Activated CD4-positive, alpha-beta memory T cell treated with anti-CD3 and anti-CD28 coated beads, Interleukin-2, amount 10 ng/mL, durations not matched to agents 7 days and 5 days (primary cell): ENCODE results near the gene SSRP1. TPM values are rescaled to one million over a fixed set of nuclear protein-coding genes. Genes with fewer than 3 reads are reported as not detected.

ENCODE experiments used
- CTCF ChIA-PET: fragments of 350-600 bp; sonication (Branson Sonifier 250); formaldehyde crosslinking; loops from one replicate; lab custom pipeline; 2021; ENCODE audit warnings: antibody characterized with exemption, inconsistent platforms; lab: Charles Lee
- POLR2A ChIA-PET: fragments of 350-600 bp; sonication (Branson Sonifier 250); formaldehyde crosslinking; loops from one replicate; lab custom pipeline; 2021; ENCODE audit warnings: antibody characterized with exemption; lab: Charles Lee
- DNase-seq: peaks from one replicate; pipeline ENCODE4 v3.0.0-alpha.2; 2020
- H3K27ac Mint-ChIP-seq: one replicate; pipeline ENCODE4 v1.8.0; 2021; ENCODE audit warnings: mild to moderate bottlenecking, mixed read lengths
- H3K27me3 Mint-ChIP-seq: one replicate; pipeline ENCODE4 v1.8.0; 2021; ENCODE audit warnings: mixed read lengths
- H3K36me3 Mint-ChIP-seq: one replicate; pipeline ENCODE4 v1.8.0; 2021; ENCODE audit warnings: low read depth, mixed read lengths
- H3K4me1 Mint-ChIP-seq: one replicate; pipeline ENCODE4 v1.8.0; 2021; ENCODE audit warnings: mixed read lengths
- H3K4me3 Mint-ChIP-seq: one replicate; pipeline ENCODE4 v1.8.0; 2021; ENCODE audit warnings: mild to moderate bottlenecking, mixed read lengths
- H3K9me3 Mint-ChIP-seq: one replicate; pipeline ENCODE4 v1.8.0; 2021; ENCODE audit warnings: mixed read lengths
- total RNA-seq, 2 experiments: library from RNA; stranded (reverse); gene quantifications; one replicate each; pipeline ENCODE4 v1.2.3, GENCODE V29; 2021

SSRP1 gene
- total RNA-seq, 2 experiments from 2014 or later: 135 to 137 TPM

- ChIA-PET CTCF (interaction anchor here (1.3 kb wide), 1 partner anchor 59 kb away, joined by 3 read pairs; no protein-coding TSS in a partner anchor), POLR2A (no interaction called here)
- DNase-seq: no peak
- H3K9me3 Mint-ChIP-seq: no peaks in the 10 kb centered on the region
- H3K36me3 Mint-ChIP-seq: no peaks in the 10 kb centered on the region
- no peak overlapping the region for H3K4me3 Mint-ChIP-seq
- peaks cover 20% of the 10 kb centered on the region for H3K4me1 Mint-ChIP-seq
- no peak overlapping the region for H3K27ac Mint-ChIP-seq
- no peaks in the 10 kb centered on the region for H3K27me3 Mint-ChIP-seq
Observed at GRCh38 chr11:57308426-57309060, 27.1 kb downstream of the SSRP1 start.

- Mint-ChIP-seq H3K27ac (no peak overlapping the region), H3K27me3 (no peaks in the 10 kb centered on the region), H3K4me1 (peaks cover 20% of the 10 kb centered on the region), H3K9me3 (no peaks in the 10 kb centered on the region), H3K36me3 (no peaks in the 10 kb centered on the region), H3K4me3 (no peak overlapping the region)
- no peak for DNase-seq
- POLR2A ChIA-PET: no interaction called here
- CTCF ChIA-PET: interaction anchor here (1.3 kb wide), 1 partner anchor 58 kb away, joined by 3 read pairs; no protein-coding TSS in a partner anchor
Observed at GRCh38 chr11:57307666-57308270, 27.9 kb downstream of the SSRP1 start.

GRCh38 chr11:57306940-57307565 is 28.6 kb downstream of the SSRP1 start:
- H3K27ac Mint-ChIP-seq: no peak overlapping the region
- H3K4me1 Mint-ChIP-seq: peaks cover 16% of the 10 kb centered on the region
- no peak overlapping the region for H3K4me3 Mint-ChIP-seq
- no peaks in the 10 kb centered on the region for H3K36me3 Mint-ChIP-seq
- ChIA-PET CTCF (no interaction called here), POLR2A (no interaction called here)
- DNase-seq: no peak
- no peaks in the 10 kb centered on the region for H3K9me3 Mint-ChIP-seq
- H3K27me3 Mint-ChIP-seq: no peaks in the 10 kb centered on the region

DNA sequence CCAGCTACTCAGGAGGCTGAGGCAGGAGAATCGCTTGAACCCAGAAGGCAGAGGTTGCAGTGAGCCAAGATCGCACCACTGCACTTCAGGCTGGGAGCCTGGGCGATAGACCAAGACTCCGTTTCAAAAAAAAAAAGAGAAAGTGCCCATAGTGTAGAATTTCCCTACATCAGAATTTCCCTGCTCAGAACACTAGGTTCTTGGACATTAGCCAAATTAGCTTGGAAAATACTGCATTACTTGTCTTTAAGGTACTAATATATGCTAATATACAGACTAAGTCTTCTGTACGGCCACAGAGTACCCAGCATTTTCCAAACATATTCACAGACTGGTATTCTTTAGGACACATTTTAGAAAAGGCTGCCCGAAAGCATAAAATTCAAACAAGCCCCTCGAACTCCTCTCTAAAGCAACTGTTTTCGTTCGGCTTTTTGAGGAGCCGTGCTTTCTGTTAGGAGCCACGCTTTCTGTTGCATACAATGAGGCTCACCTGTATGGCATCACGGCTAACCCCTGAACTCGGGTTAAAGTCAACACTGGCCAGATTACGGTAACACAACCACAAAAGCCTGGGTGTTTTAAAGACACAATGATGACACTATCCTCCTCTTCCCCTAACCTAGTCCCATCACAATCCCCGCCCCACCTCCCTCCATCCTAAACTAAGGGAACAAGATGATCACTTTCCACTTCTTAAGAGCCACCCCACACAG is 29.4 kb downstream of the SSRP1 start:
- CTCF ChIA-PET: no interaction called here

DNA sequence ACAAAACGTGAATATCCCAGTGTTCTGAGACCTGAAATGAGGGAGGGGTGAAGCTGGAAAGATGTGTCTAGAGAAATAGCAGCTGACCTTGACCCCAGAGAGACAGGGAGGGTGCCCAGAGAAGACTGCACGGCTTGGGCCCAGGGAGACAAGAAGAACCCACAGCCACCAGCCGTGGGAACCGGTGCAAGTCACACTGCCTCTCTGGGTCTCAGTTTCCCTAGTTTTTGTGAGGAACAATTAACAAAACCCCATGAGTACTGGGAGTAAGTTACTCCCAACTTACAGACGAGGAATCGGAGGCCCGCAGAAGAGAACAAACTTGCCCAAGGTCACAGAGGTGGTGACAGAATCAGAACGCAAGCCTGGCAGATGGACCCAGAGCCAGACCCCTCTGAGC is 30.2 kb downstream of the SSRP1 start:
- Mint-ChIP-seq H3K36me3 (peaks cover under 1% of the 10 kb centered on the region), H3K4me3 (no peak overlapping the region), H3K27me3 (no peaks in the 10 kb centered on the region), H3K9me3 (no peaks in the 10 kb centered on the region), H3K4me1 (peaks cover 2% of the 10 kb centered on the region), H3K27ac (no peak overlapping the region)
- ChIA-PET POLR2A (no interaction called here), CTCF (no interaction called here)
- no peak for DNase-seq

More for the DNA sequence above, 29.4 kb downstream of the SSRP1 start:
- Mint-ChIP-seq H3K9me3 (no peaks in the 10 kb centered on the region), H3K36me3 (no peaks in the 10 kb centered on the region), H3K27me3 (no peaks in the 10 kb centered on the region), H3K4me3 (no peak overlapping the region), H3K4me1 (peaks cover 10% of the 10 kb centered on the region), H3K27ac (no peak overlapping the region)
- DNase-seq: no peak
- POLR2A ChIA-PET: no interaction called here

DNA sequence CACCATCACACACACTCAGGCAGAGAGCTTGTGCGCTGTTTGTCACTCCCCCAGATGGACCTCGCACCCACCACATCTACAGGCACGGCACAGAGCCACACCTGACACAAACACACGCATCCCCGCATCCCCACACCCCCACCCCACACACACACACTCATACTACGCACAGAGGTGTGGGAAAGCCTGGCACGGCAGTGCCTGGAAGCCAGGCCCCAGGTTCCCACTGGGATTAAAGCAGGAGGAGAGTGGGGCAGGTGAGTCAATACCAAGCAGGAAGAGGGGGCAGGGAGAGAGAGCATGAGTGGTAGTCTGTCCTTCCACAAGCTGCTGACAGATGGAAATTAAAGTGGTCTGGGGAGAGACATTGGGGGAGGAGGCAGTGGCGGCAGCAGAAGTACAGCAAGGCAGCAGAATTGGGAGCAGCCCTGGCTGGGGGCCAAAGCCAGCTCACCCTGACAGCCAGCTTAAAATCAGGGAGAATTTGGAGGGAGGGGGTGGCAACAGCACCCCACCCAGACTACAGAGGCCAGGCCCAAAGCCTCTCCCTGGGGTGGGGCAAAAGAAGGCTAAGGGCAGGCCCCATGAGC is 31.6 kb downstream of the SSRP1 start:
- no peak overlapping the region for H3K4me3 Mint-ChIP-seq
- H3K27ac Mint-ChIP-seq: no peak overlapping the region
- no peaks in the 10 kb centered on the region for H3K4me1 Mint-ChIP-seq

GRCh38 chr11:57303280-57303989 is 32.3 kb downstream of the SSRP1 start:
- peaks cover 6% of the 10 kb centered on the region for H3K36me3 Mint-ChIP-seq
- H3K27me3 Mint-ChIP-seq: no peaks in the 10 kb centered on the region
- POLR2A ChIA-PET: no interaction called here
- CTCF ChIA-PET: no interaction called here
- no peak for DNase-seq
- no peaks in the 10 kb centered on the region for H3K4me1 Mint-ChIP-seq
- no peak overlapping the region for H3K4me3 Mint-ChIP-seq
- H3K9me3 Mint-ChIP-seq: no peaks in the 10 kb centered on the region
- no peak overlapping the region for H3K27ac Mint-ChIP-seq

More for the DNA sequence above, 31.6 kb downstream of the SSRP1 start:
- ChIA-PET POLR2A (no interaction called here), CTCF (no interaction called here)
- Mint-ChIP-seq H3K9me3 (no peaks in the 10 kb centered on the region), H3K27me3 (no peaks in the 10 kb centered on the region), H3K36me3 (peaks cover 6% of the 10 kb centered on the region)
- DNase-seq: no peak

GRCh38 chr11:57302489-57302888 is 33.2 kb downstream of the SSRP1 start:
- Mint-ChIP-seq H3K4me3 (no peak overlapping the region), H3K27ac (no peak overlapping the region), H3K36me3 (peaks cover 6% of the 10 kb centered on the region), H3K27me3 (no peaks in the 10 kb centered on the region), H3K4me1 (no peaks in the 10 kb centered on the region), H3K9me3 (peaks cover 2% of the 10 kb centered on the region)
- ChIA-PET POLR2A (no interaction called here), CTCF (no interaction called here)
- no peak for DNase-seq

- Mint-ChIP-seq H3K4me1 (no peaks in the 10 kb centered on the region), H3K27me3 (no peaks in the 10 kb centered on the region), H3K9me3 (peaks cover 2% of the 10 kb centered on the region), H3K36me3 (peaks cover 6% of the 10 kb centered on the region), H3K4me3 (no peak overlapping the region), H3K27ac (no peak overlapping the region)
- no peak for DNase-seq
- ChIA-PET CTCF (interaction anchor here (0.5 kb wide), 1 partner anchor 366 kb away, joined by 3 read pairs; no protein-coding TSS in a partner anchor), POLR2A (no interaction called here)
Observed at GRCh38 chr11:57301711-57302423, 33.8 kb downstream of the SSRP1 start.

DNA sequence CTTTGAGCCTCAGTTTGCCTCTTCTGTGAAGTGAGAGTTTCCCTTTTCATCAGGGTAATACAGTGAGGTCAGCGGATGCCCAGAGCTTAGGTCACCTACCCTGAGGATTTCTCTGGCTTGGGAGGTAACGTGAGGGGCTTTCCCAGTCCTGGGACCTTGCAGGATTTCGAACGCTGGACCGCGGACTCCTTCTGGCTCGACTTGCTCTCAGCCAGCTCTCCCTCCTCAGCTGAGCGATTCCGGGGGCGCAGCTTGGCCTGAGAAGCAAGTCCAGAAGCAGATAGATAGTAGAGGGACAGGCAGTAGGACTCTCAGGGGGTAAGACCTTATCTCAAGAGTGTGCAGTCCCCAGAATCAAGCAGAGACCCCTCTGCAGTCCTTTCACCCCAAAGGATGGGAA is 34.9 kb downstream of the SSRP1 start:
- CTCF ChIA-PET: no interaction called here
- POLR2A ChIA-PET: no interaction called here
- no peaks in the 10 kb centered on the region for H3K27me3 Mint-ChIP-seq

GRCh38 chr11:57299150-57299737 is 36.4 kb downstream of the SSRP1 start:
- CTCF ChIA-PET: no interaction called here
- Mint-ChIP-seq H3K27ac (no peak overlapping the region), H3K36me3 (peaks cover 6% of the 10 kb centered on the region)

More for the DNA sequence above, 34.9 kb downstream of the SSRP1 start:
- Mint-ChIP-seq H3K27ac (no peak overlapping the region), H3K9me3 (peaks cover 2% of the 10 kb centered on the region), H3K4me3 (no peak overlapping the region), H3K4me1 (no peaks in the 10 kb centered on the region), H3K36me3 (peaks cover 6% of the 10 kb centered on the region)
- DNase-seq: no peak

DNA sequence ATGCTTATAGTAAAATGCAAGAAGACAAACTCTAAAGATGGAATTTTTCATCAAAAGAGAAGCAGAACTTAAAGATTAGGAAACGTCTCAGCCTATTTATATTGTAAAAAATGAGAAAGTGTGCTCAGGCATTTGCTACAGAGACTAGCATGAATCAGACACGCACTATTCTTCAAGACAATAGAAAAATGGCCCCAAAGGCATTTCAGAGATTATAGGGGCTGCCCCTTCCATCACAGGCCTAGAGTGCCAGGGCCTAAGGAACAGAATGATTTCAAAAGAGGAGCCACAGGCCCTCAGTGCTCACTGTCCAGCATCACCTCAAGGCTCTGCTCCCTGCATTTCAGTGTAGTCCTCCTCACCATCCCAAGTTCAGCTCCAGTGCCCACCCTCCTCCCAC is 38.5 kb downstream of the SSRP1 start:
- no peaks in the 10 kb centered on the region for H3K4me1 Mint-ChIP-seq
- H3K4me3 Mint-ChIP-seq: no peak overlapping the region
- ChIA-PET CTCF (no interaction called here), POLR2A (no interaction called here)
- DNase-seq: no peak
- no peaks in the 10 kb centered on the region for H3K27me3 Mint-ChIP-seq
- peaks cover 6% of the 10 kb centered on the region for H3K36me3 Mint-ChIP-seq
- peaks cover 2% of the 10 kb centered on the region for H3K9me3 Mint-ChIP-seq
- no peak overlapping the region for H3K27ac Mint-ChIP-seq

More at GRCh38 chr11:57299150-57299737, 36.4 kb downstream of the SSRP1 start:
- POLR2A ChIA-PET: no interaction called here
- H3K9me3 Mint-ChIP-seq: peaks cover 2% of the 10 kb centered on the region
- no peak for DNase-seq
- H3K4me1 Mint-ChIP-seq: no peaks in the 10 kb centered on the region
- H3K4me3 Mint-ChIP-seq: no peak overlapping the region
- H3K27me3 Mint-ChIP-seq: no peaks in the 10 kb centered on the region
